GM12878 (cell line): ENCODE data around the gene TMEM171. TPM values are rescaled to one million over a fixed set of nuclear protein-coding genes. Genes with fewer than 3 reads are reported as not detected.

ENCODE experiments used
- ATAC-seq: fragments of 200-7000 bp; cut with Tn5 transposase; 3 replicates; pipeline ENCODE4 v1.9.1; 2020; ENCODE audit warnings: mild to moderate bottlenecking, moderate library complexity
- BruUV-seq: library from RNA; stranded (reverse); fragments of 400-500 nt; replicated peaks from 2 replicates; lab custom pipeline; 2021; lab: Mats Ljungman, UMichigan
- CTCF ChIA-PET: fragments of 300-600 bp; sonication (Branson Sonifier 250); formaldehyde crosslinking; extraction: SDS; loops from one replicate; lab custom pipeline; 2021; ENCODE audit warnings: inconsistent platforms; lab: Yijun Ruan, JAX
- POLR2A ChIA-PET: fragments of 350-600 bp; formaldehyde crosslinking; extraction: SDS; loops from one replicate; lab custom pipeline; 2021; ENCODE audit warnings: inconsistent platforms; lab: Charles Lee
- RAD21 ChIA-PET: fragments of 300-600 bp; sonication (Branson Sonifier 250); formaldehyde crosslinking; loops from one replicate; lab custom pipeline; 2023; ENCODE audit warnings: antibody characterized with exemption; ENCODE audit not compliant: unreplicated experiment; lab: Charles Lee
- SMC1A ChIA-PET: fragments of 300-600 bp; sonication (Branson Sonifier 250); formaldehyde crosslinking; loops from one replicate; lab custom pipeline; 2023; ENCODE audit not compliant: unreplicated experiment, uncharacterized antibody; lab: Charles Lee
- DNase-seq: peaks from one replicate; pipeline ENCODE4 v3.0.0-alpha.2; 2011; ENCODE audit warnings: low read depth, low spot score
- FAIRE-seq: peaks from 3 replicates; lab custom pipeline; 2011; peaks lifted over from hg19 to GRCh38; lab: Jason Lieb, UNC
- H2AFZ ChIP-seq: 2 replicates; pipeline ENCODE4 v1.6.0; 2011; ENCODE audit warnings: low read depth, low read length, control low read depth; ENCODE audit not compliant: control insufficient read depth
- H3K27ac ChIP-seq: 2 replicates; pipeline ENCODE4 v1.5.1; 2011; ENCODE audit warnings: control low read depth; ENCODE audit not compliant: control insufficient read depth, insufficient read depth
- H3K27me3 ChIP-seq, 2 experiments: replicated peaks in 1 of 2; 2 replicates each; pipeline versions ENCODE4 v1.6.0 to v1.6.1; 2011; ENCODE audit warnings: low read length in 1 of 2; ENCODE audit not compliant: control insufficient read depth in 2 of 2, insufficient read depth in 2 of 2
- H3K36me3 ChIP-seq, 2 experiments: 2 replicates each; pipeline ENCODE4 v1.5.1; 2011; ENCODE audit warnings: low read length in 1 of 2; ENCODE audit not compliant: control insufficient read depth in 2 of 2, insufficient read depth in 2 of 2
- H3K4me1 ChIP-seq: 2 replicates; pipeline ENCODE4 v1.6.1; 2011; ENCODE audit warnings: mild to moderate bottlenecking, low read length, moderate library complexity, mixed read lengths; ENCODE audit not compliant: control insufficient read depth, insufficient read depth
- H3K4me2 ChIP-seq: 2 replicates; pipeline ENCODE4 v1.6.0; 2011; ENCODE audit warnings: control low read depth; ENCODE audit not compliant: control insufficient read depth, insufficient read depth
- H3K4me3 ChIP-seq: fragments of 200-600 bp; sonication (generic); 2 replicates; pipeline ENCODE4 v1.5.1; 2016
- H3K79me2 ChIP-seq: 2 replicates; pipeline ENCODE4 v1.6.0; 2011; ENCODE audit warnings: low read length; ENCODE audit not compliant: control insufficient read depth, insufficient read depth
- H3K9ac ChIP-seq: 2 replicates; pipeline ENCODE4 v1.8.0; 2011; ENCODE audit warnings: low read length, control low read depth, mixed read lengths; ENCODE audit not compliant: control insufficient read depth, insufficient read depth
- H3K9me3 ChIP-seq: replicated peaks from 3 replicates; pipeline ENCODE4 v1.5.1; 2011; ENCODE audit warnings: mild to moderate bottlenecking, low read length; ENCODE audit not compliant: control insufficient read depth, insufficient read depth
- H4K20me1 ChIP-seq: 2 replicates; pipeline ENCODE4 v1.6.0; 2011; ENCODE audit not compliant: control insufficient read depth, insufficient read depth
- CBX3 ChIP-seq: fragments of 200-600 bp; sonication (generic); IDR thresholded peaks from 2 replicates; pipeline ENCODE4 v1.6.1; 2016; ENCODE audit warnings: low read depth, borderline replicate concordance
- E2F8 ChIP-seq: fragments of 450-650 bp; IDR thresholded peaks from 2 replicates; pipeline ENCODE4 v1.6.1; 2018; ENCODE audit warnings: mild to moderate bottlenecking, low read depth, moderate library complexity; ENCODE audit not compliant: partially characterized antibody
- ETV6 ChIP-seq, 2 experiments: fragments of 450-650 bp in 1 of 2; IDR thresholded peaks in 1 of 2; conservative IDR thresholded peaks in 1 of 2; 2 replicates each; pipeline ENCODE4 v1.6.1; 2014; ENCODE audit warnings: antibody characterized with exemption in 1 of 2, borderline replicate concordance in 1 of 2, low read depth in 1 of 2, mild to moderate bottlenecking in 1 of 2, moderate library complexity in 1 of 2
- FOS ChIP-seq: IDR thresholded peaks from 3 replicates; pipeline ENCODE4 v1.6.1; 2011; ENCODE audit warnings: borderline replicate concordance; ENCODE audit not compliant: insufficient read length; ENCODE audit errors: extremely low read depth
- NFYA ChIP-seq: IDR thresholded peaks from 2 replicates; pipeline ENCODE4 v1.6.1; 2011; ENCODE audit warnings: low read depth, mild to moderate bottlenecking, low read length, improper control_type of control experiment, borderline replicate concordance
- SMAD5 ChIP-seq: IDR thresholded peaks from 2 replicates; pipeline ENCODE4 v1.6.1; 2016; ENCODE audit warnings: antibody characterized with exemption, low read depth
- SPI1 ChIP-seq: IDR thresholded peaks from 2 replicates; pipeline ENCODE4 v1.6.1; 2011; ENCODE audit warnings: low read depth, mild to moderate bottlenecking, low read length, moderate library complexity, borderline replicate concordance; ENCODE audit not compliant: insufficient read depth
- SUZ12 ChIP-seq: fragments of 200-600 bp; sonication (generic); IDR thresholded peaks from one replicate; pipeline ENCODE4 v1.6.1; 2018; ENCODE audit warnings: antibody characterized with exemption, mild to moderate bottlenecking; ENCODE audit not compliant: unreplicated experiment
- TCF3 ChIP-seq: IDR thresholded peaks from 2 replicates; pipeline ENCODE4 v1.6.1; 2012; ENCODE audit warnings: low read depth, mild to moderate bottlenecking, low read length, borderline replicate concordance; ENCODE audit not compliant: insufficient read depth
- ZBTB33 ChIP-seq: fragments of 450-650 bp; IDR thresholded peaks from 2 replicates; pipeline ENCODE4 v1.6.1; 2017; ENCODE audit warnings: mild to moderate bottlenecking
- ZBTB40 ChIP-seq: fragments of 450-650 bp; IDR thresholded peaks from 2 replicates; pipeline ENCODE4 v1.6.1; 2016; ENCODE audit warnings: mild to moderate bottlenecking, moderate library complexity, borderline replicate concordance
- ZNF274 ChIP-seq: IDR thresholded peaks from one replicate; pipeline ENCODE4 v1.8.0; 2011; ENCODE audit not compliant: insufficient read length, insufficient read depth
- WGBS: methylation state at CpG from one replicate; pipeline ENCODE4 v1.1.6; 2016; ENCODE audit warnings: low lambda C conversion rate; ENCODE audit not compliant: insufficient replicate concordance, insufficient coverage; ENCODE audit errors: missing lambda C conversion rate; 5-methylcytosine and 5-hydroxymethylcytosine counted together
- in situ Hi-C: fragments of 300-500 bp; cut with MboI; formaldehyde crosslinking; loops from 9 replicates; pipeline ENCODE4 v1.14.3; 2018; ENCODE audit warnings: mixed read lengths
- intact Hi-C: fragments of 100-400 bp; cut with micrococcal nuclease; formaldehyde crosslinking; loops from one replicate; pipeline ENCODE4 v1.14.2; 2022; ENCODE audit not compliant: unreplicated experiment
- polyA plus RNA-seq, 11 experiments: library from polyadenylated mRNA; depleted of rRNA in 4 of 11; unstranded in 6 of 11; stranded (reverse) in 5 of 11; fragments of >200 nt; fragmentation: Nextera tagmentation in 4 of 11; fragmentation: Illumina TruSeq in 1 of 11; extraction: Ambion mirVana in 4 of 11; extraction: Trizol in 1 of 11; gene quantifications; 1 replicate in 1 of 11; 2 replicates in 10 of 11; pipeline versions ENCODE4 v1.2.1 to v1.2.3, GENCODE V29; 2011 to 2016; ENCODE audit warnings: inconsistent platforms in 2 of 11, missing spikeins in 2 of 11, low read depth in 1 of 11
- total RNA-seq, 4 experiments: library from RNA; depleted of rRNA in 3 of 4; stranded (reverse); fragments of >200 nt in 3 of 4; fragmentation: Illumina TruSeq in 1 of 4; extraction: Trizol in 1 of 4; gene quantifications; 2 replicates each; pipeline versions ENCODE4 v1.2.1 to v1.2.3, GENCODE V29; 2013 to 2021

TMEM171 gene
- total and polyA plus RNA-seq, 10 of the 15 experiments (the other 5 are each of a cell fraction or from before 2014, with no cell fraction given) = not detected

- no peaks in the 10 kb centered on the region for H3K36me3 ChIP-seq
- SMC1A ChIA-PET = no interaction called here
- no peaks in the 10 kb centered on the region for H3K79me2 ChIP-seq
- RAD21 ChIA-PET = no interaction called here
- H3K27me3 ChIP-seq = peaks cover 0 to 2% of the 10 kb centered on the region in 2 experiments; a peak in 2 of 4 replicates
- no peak overlapping the region for H3K4me3 ChIP-seq
- H3K4me1 ChIP-seq = no peaks in the 10 kb centered on the region
- no peak overlapping the region for H2AFZ ChIP-seq
- POLR2A ChIA-PET = no interaction called here
- no TSS peak for BruUV-seq
- no peaks in the 10 kb centered on the region for H4K20me1 ChIP-seq
- CTCF ChIA-PET = no interaction called here
- H3K9ac ChIP-seq = no peak overlapping the region
- no peak overlapping the region for H3K27ac ChIP-seq
- in situ Hi-C loops = no loop called here
- DNase-seq = no peak
- WGBS = 7% methylated on average over 3 of the region's 3 CpGs
- H3K9me3 ChIP-seq = no peaks in the 10 kb centered on the region
- intact Hi-C loops = no loop called here
- no peak for ATAC-seq
- FAIRE-seq = no peak
- no peak overlapping the region for H3K4me2 ChIP-seq
- TF ChIP-seq E2F8 (no peak), ZBTB33 (no peak), NFYA (no peak), ZBTB40 (no peak), SUZ12 (no peak), TCF3 (no peak), FOS (no peak), ZNF274 (no peak), SMAD5 (no peak), CBX3 (no peak), ETV6 (conservative IDR thresholded peaks at IDR 0.05 in 1 of 2, IDR thresholded peaks at IDR 0.05 in 1 of 2; ENCODE audit: borderline replicate concordance in 1 of 2, low read depth in 1 of 2) (no peak), SPI1 (no peak)
Measured at GRCh38 chr5:73149540-73149939, 29.2 kb downstream of the TMEM171 start.
